COLO829 (cell line): Measurements from ENCODE around the gene TTC33.
"Not testable (repeated sequence)": the region's sequence is repeated elsewhere in the genome, so short reads cannot be mapped to it uniquely, and the experiment has no call there.

Experiments
- DNase-seq: peaks from one replicate; pipeline ENCODE4 v3.0.0; 2012; ENCODE audit warnings: low spot score

The TTC33 gene

DNA sequence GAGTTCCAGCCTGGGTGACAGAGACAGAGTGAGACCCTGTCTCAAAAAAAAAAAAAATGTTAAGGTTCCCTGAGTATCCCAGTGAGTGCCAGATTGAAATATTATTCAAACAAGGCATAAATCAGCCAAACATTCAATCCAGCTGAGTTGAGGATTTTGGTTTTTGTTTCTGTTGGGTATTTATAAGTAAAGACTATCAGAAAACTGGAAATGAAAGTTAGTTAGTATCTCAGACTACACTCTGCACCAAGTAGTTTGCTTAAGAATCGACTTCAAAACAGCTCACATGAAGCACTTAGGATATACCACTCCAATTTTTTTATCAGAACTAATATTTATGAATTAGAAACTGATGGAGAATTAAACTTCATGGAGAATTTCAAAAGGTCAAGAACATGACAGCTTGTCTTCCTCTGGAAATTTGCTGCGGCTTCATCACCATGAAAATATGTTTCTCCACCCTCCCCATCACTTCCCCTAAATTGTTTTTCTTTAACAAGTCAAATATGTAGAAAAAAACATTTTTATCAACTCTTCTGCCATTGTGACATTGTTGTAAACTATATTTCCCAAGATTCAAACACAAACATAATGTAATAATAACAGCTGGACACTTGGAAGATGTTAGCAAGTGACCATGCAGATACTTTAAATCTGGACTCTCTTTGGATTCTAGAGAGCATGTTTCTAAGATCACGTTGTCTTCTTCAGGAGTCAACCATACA is 186.1 kb downstream of the TTC33 start:
- no peak for DNase-seq

- DNase-seq: peak; percentile 50
Observed at GRCh38 chr5:40568548-40568947, 187.2 kb downstream of the TTC33 start.

- DNase-seq: not testable (repeated sequence)
Observed at GRCh38 chr5:40563173-40563572, 192.6 kb downstream of the TTC33 start.

GRCh38 chr5:40560474-40561110 is 195.2 kb downstream of the TTC33 start:
- no peak for DNase-seq

DNA sequence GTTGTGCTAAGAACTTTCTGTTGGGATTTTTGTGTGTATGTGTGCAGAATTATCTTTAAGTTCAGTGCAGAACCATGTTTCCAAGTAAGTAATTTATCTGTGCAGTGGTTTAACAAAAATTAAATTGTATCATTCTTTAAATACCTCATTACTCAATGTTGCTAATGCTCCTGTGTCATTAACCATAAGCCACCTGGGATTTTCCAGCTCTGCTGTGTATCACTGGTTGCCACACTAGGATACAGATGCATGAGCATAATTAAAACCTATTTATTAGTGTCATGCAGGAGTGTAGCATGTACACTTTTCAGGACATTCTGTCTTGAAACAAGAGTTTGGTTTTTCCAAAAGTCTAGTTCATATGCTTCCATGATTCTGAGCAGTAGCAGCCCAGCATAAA is 196.5 kb downstream of the TTC33 start:
- no peak for DNase-seq

DNA sequence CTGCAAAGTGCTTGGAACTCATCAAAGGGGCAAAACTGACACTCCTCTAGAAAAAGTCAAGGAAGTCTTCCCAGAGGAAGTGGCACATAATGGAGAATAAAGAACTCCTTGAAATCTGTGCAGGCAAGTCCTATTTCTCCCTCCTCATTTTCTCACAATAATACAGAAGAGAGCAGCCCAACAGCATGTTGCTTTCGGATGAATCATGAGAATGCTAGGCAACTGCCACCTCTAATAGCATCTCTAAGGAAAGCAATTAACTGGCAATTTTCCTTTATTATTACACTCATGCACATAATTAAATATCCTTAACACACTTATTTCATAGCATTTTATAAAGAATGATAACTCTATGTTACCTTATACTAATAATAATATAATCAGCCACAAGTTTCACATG is 198.3 kb downstream of the TTC33 start:
- DNase-seq: no peak

DNA sequence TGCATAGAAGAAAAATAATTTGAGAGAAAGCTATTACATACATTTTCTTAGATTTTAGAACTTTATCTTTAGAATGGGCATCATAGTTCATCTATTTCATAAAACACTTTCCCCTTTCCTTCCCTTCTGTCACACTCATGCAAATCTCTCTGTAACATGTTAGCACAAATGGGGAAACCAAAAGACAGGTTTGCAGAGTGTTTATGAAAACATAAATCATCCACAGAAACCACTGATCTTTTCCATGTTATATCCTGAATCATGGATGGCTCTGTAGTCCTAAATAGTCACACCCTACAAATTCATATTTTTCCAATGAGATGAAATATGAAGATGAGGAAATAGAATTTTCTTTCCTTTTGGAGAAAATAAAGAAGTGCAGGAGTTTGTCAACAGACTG is 198.9 kb downstream of the TTC33 start:
- DNase-seq: no peak

DNA sequence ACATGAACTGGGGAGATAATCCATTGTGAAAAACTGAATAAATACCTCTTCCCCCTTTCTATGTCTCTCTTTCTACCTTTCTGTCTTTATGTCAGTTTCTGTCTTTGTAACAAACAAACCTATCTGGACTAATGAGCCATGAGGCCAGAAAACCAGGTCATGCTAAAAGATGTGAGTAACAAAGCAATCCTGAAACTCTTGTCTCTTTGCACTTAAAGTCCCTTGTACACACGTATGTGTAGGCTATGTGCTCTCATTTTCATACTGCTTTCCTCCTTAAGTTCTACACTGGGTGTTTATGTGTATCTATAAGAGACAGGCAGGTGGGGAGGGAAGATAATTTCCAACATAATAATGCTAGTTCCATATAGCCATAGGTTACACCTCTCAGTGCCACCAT is 199.9 kb downstream of the TTC33 start:
- no peak for DNase-seq

DNA sequence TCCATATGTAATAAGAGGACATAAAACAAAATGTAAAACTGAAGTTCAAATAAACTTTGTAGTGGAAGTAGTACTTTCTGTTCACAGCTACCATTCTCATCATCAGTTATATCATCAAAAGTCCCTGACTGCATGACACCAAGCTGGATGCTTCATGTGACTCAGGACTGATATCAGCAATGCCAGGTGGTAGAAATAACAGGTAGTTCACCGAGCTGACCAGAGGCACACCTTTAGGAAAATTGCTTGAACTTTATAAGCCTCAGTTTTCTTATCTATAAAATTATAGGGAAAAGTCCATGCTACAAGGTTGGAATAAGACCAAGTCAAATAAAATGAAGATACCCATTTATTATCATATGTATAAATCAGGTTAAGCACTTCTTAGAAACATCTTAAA is 200.9 kb downstream of the TTC33 start:
- DNase-seq: no peak

- DNase-seq: no peak
Observed at GRCh38 chr5:40554054-40554453, 201.7 kb downstream of the TTC33 start.

- DNase-seq: no peak
Observed at GRCh38 chr5:40552981-40553380, 202.8 kb downstream of the TTC33 start.

DNA sequence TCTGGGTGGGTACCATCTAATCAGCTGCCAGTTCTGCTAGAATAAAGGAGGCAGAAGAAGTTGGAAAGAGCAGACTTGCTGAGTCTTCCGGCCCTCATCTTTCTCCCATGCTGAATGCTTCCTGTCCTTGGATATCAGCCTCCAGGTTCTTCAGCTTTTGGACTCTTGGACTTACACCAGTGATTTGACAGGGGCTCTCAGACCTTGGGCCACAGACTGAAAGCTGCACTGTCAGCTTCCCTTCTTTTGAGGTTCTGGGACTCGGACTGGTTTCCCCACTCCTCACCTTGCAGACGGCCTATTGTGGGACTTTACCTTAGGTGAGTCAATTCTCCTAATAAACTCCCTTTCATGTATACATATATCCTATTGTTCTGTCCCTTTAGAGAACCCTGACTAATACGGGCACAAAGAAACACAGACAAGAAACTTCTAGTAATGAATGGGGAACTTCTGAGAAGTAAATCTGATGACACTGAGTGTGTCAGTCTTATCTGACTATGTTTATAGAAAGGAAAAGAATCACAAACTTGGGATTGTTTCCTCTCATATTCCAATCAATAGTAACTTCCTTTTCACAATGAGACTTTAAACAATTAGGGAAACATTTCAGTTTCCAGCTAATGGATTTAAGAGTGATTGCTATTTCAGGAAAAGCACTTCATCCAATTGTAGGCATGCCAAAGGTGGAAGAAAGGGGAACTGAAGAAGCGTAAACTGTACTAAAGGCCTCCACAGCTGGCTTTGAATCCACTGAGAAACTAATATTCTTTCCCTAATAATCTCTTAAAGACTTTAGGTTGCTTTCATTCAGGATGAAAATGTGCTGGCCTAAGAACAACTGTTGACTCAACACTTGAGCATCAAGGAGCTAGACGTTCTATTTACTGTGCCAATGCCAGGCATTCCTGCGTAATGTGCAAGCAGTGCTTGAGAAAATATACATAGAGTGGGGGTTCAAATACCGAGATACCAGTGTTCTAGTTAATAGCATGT is 204.0 kb downstream of the TTC33 start:
- DNase-seq: peak; percentile 4

- no peak for DNase-seq
Observed at GRCh38 chr5:40550481-40550880, 205.3 kb downstream of the TTC33 start.

DNA sequence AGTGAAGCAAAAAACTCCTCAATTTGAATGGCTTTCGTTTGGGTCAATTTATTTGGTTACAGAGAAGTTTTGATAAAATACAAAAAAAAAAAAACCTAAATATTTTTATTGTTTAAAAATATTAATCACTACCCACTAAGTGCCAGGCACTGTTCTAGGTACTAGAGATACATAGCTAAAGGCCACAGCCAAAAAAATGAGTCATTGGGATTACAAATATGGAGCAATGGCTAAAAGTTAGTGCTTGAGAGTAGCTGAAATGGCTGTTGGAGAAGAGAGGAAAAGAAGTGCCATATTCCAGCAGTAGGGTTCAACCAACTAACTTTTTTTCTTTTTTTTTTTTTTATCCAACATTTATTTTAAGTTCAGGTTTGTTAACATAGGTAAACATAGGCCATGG is 206.1 kb downstream of the TTC33 start:
- DNase-seq: no peak

DNA sequence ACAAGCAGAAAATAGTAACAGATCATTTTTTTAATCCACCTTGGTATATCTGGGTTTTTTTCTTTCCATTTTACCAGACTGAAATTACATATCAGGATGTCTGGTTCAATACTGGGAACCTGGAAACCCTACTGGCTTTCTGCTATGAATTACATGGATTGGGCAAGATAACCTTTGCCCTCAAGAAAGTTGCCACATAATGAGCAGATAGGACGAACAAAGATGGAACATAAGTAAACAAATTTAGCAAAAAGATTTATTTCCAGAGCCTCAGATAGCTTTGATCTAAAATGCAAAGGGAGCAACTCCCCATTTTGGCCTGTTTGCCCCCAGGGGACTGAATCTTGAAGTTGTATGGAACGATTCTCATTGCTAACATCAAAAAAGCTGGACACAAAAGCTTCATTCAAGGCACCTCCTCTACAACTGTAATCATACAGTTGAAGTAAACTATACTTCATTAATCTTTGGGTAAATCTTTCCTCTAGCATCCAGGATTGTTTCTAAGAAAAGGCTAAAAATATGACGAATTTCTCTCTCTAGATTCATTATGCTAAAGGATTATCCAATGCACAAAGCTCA is 207.7 kb downstream of the TTC33 start:
- peak; percentile 79 for DNase-seq

DNA sequence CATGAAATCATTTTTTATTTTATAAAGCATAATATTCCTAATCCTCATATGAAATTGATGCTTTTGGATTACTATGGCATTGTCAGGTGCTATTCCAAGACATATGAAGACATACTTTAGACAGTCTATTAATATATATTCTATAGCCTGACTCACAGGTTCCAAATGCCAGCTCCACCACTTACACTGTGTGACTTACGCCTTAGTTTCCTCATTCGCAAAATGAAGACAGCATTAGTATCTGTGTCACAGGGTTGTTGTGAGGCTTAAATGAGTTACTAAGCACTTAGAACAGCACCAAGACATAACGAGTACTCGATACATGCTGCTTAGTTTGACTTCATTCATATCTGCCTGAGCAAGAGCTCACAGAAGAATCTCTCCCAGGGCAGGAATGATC is 208.2 kb downstream of the TTC33 start:
- DNase-seq: no peak

GRCh38 chr5:40540301-40540700 is 215.5 kb downstream of the TTC33 start:
- no peak for DNase-seq

- no peak for DNase-seq
Observed at GRCh38 chr5:40524677-40525076, 231.1 kb downstream of the TTC33 start.

- DNase-seq: no peak
Observed at GRCh38 chr5:40521925-40522324, 233.8 kb downstream of the TTC33 start.

DNA sequence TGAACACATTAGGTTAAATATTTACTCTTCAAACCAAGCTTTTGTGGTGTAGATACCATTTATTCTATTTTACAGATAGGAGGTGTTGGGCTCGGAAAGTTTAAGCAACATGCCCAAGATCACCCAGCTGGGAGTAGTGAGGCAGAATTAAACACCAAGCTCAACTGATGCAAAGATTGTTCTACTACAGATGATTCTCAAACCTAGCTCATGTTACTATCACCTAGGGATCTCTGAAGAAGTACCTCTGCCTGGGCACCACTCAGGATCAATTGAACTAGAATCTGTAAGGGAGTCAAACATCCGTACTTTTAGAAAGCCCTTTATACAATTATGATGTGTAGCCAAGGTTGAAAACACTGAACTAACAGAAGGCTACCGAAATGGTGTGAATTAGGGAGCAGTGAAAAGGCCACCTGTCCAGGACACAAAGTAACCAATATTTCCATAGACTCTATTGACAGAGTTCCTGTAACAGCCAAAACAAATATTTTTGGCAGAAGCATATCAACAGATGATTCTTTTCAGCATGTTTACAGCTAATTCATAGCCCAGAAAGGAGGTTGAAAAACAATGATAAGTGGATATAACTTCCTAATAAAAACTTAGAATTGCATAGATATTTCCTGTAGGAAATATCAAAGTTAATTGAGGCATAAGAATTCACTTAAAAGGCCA is 234.5 kb downstream of the TTC33 start:
- DNase-seq: no peak

DNA sequence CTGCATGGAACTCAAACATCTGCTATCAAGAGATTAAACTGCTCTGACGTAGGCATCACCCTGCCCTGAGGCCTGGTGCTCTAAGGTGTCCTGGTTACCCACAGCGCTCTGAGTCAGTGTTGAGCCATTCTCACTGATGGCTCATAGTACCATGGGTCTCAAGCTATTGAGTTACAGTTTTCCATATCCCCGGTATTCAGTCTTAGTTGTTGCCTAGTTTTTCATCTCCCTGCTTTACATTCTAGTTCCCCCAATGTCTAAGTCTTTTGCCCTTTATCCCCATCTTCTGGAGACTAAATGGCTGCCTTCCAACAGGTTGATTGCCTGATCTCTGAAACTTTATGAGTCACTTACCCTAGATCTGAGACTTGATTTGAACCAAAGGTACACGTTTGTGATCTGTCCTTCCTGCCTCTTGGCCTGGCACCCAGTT is 237.3 kb downstream of the TTC33 start:
- no peak for DNase-seq

DNA sequence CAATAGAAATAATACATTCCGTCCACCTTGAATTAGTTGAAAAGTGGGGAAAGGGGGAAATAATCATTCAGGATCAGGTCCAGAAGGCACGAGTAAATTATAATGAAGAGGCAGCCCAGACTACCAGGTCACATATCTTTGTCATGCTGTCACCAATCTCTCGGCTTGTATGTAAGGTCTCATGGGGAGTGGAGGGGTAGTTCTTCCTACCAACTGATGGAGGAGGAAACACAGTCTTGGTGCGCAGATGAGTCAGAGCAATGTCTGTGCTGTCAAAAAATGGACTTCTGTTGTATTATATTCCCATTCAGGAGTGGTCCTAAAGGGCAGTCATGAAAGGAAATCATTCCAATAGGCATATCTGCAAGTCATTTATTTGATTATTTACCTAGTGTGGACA is 240.3 kb downstream of the TTC33 start:
- no peak for DNase-seq
